C4-2B (cell line): ENCODE results near the gene LMBR1.

Experiments used
- H3K27ac ChIP-seq: fragments of 450-650 bp; 2 replicates; pipeline ENCODE4 v1.5.1; 2017
- CTCF ChIP-seq: fragments of 450-650 bp; conservative IDR thresholded peaks from 2 replicates; pipeline ENCODE4 v1.5.1; 2017; ENCODE audit warnings: mild to moderate bottlenecking
- ZFX ChIP-seq: fragments of 450-650 bp; IDR thresholded peaks from 2 replicates; pipeline ENCODE4 v1.6.1; 2017

LMBR1 gene

GRCh38 chr7:156836443-156836842 lies 56.5 kb downstream of the LMBR1 start:
- no peak overlapping the region for H3K27ac ChIP-seq
- TF ChIP-seq CTCF (no peak), ZFX (no peak)

DNA sequence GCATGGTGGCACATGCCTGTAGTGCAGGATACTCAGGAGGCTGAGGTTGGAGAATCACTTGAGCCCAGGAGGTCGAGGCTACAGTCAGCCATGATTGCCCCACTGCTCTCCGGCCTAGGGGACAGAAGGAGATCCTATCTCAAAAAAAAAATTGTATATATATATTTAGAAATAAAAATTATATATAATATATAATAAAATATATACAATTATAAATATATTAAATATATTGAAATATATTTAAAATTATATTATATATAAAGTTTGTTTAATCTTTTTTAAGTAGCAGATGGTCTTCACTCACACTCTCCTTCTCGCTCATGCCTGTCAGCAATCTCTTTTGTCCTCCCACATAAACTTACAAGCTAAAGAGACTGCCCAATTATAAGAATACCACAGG lies 58.5 kb downstream of the LMBR1 start:
- no peak for TF ChIP-seq CTCF
- no peak for TF ChIP-seq ZFX

GRCh38 chr7:156833312-156833711 lies 59.7 kb downstream of the LMBR1 start:
- no peak for TF ChIP-seq CTCF
- TF ChIP-seq ZFX, result no peak
- no peak overlapping the region for H3K27ac ChIP-seq

More for the DNA sequence above, 58.5 kb downstream of the LMBR1 start:
- no peak overlapping the region for H3K27ac ChIP-seq

GRCh38 chr7:156832195-156832877 lies 60.6 kb downstream of the LMBR1 start:
- H3K27ac ChIP-seq, result no peak overlapping the region
- TF ChIP-seq CTCF (no peak), ZFX (no peak)

DNA sequence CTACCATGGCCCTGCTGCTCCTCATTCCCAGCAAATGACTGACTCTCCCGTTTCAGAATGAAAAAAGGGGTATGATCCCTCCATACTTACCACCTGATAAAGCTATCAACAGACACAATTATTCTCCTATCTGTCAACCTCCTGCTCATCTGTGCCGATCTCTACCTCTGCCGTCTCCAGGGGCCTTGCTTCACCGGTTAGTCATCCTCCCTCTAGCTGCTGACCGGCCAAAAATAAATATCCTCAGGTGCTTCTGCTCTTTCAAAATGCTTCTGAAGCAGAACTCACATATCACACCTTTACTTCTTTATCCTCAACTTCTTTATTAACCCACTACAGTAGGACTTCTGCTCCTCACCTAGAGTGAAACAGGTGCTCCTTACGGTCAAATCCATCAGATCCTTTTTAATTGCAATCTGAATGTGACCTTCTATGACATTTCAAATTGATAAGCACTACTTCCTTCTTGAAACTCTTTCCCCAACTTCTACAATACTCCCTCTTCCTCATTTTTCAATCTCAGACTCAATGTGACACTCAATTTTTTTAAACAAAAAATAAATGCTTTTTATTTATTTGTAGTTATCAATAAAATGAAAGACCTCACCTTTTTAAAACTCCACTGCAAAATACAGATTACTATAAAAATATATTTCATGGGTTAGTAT lies 63.2 kb downstream of the LMBR1 start:
- TF ChIP-seq ZFX, result no peak
- no peak for TF ChIP-seq CTCF
- H3K27ac ChIP-seq, result no peak overlapping the region

DNA sequence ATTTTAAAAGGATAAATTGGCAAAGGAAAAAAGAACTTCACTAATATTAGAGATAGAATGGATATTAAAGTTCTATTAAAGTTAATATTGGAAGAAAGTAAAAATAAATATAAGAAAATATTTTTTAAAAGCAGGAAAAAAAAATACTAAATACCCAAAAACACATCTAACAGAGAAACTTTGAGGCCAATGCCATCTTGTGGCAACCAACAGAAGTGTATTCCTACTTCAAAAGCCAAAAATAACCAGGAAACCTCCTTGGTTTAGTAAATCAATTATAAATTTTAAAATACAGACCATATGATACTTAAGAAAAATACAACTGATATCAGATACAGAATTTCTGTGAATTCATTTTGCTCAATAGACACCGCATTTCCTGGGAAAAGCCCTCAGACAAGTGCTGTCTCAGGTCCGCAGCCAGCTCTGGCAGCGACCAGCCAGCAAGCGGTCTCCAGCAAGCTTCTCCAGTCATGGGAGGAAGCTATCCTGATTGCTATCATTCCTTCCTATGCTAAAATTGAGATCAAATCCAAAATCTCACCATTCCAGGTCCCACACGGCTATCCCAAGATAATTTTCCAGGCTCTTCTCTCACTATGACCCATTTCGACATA lies 65.3 kb downstream of the LMBR1 start:
- TF ChIP-seq ZFX (no peak), CTCF (peak; percentile 82)
- no peak overlapping the region for H3K27ac ChIP-seq

DNA sequence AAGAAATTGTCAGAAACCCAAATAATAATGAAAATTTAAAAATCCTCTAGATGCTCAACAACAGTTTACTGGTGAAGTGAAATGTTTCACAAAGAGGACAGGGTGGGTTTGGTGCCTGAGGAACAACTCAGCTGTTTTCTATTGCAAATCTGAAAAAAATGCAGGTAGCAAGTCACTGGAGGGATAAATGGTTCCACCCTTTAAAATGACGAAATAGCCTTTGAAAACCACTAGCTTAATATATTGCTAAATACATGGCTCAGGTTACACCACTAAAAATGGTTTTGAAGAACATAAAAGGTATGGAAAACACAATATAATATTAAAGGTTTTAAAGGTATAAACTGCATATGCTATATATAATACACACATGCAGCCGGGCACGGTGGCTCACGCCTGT lies 69.5 kb downstream of the LMBR1 start:
- TF ChIP-seq CTCF (no peak), ZFX (no peak)
- no peak overlapping the region for H3K27ac ChIP-seq
